ENCODE results near the gene PDE4D.

PDE4D gene

DNA sequence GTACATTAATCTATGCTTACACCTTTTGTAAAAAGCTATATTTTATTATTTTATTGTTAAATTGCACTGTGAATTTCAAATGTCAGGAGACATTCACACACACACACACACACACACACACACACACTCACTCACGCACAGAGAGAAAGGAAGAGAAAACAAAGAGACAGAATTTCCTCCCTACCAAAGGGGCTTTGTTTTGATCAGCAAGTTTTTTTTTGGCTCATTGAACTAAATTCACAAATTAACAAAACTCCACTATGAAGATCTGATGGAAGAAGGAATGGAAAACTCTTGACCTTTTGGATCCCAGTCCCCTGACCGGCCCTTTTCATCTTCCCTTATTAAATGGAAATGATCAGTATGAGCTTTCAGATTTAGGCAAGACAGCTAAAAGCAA lies 161.2 kb downstream of the PDE4D start:
- no peak for DNase-seq

DNA sequence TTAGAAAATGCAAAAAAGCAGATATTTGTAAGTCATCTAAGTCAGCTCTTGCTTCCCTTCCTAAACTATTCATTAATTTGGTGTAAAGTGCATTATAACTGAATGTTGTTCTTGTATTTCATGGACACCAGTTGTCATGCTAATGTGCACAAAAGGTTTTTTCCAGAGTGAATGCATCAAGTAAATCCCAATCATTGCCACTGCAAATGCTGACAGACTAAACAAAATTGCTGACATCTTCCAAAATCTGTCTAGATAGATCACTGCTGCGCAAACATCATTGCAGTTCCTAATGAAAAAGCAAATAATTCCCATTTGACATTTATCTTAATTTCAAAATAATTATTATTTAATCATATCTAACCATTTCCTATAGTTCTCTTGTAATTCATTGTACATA lies 161.7 kb downstream of the PDE4D start:
- no peak for DNase-seq

DNA sequence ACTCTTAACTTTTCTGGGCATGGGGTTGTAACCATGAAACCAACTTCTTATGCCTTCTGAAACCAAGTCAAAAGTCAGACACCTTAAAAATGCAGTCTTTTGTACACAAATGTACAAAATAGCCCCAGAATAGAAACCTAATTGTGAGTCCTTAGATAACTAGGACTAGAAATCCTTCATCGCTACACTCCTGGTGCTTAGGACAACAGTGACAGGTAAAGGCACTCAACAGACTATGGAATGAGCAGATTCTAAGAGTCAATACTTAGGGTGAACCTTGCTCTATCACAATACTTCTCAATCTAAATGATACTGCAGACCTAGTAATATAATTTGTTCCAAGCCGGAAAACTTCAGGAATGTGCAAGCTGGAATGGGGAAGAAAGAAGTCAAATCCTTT lies 163.7 kb downstream of the PDE4D start:
- DNase-seq: no peak

DNA sequence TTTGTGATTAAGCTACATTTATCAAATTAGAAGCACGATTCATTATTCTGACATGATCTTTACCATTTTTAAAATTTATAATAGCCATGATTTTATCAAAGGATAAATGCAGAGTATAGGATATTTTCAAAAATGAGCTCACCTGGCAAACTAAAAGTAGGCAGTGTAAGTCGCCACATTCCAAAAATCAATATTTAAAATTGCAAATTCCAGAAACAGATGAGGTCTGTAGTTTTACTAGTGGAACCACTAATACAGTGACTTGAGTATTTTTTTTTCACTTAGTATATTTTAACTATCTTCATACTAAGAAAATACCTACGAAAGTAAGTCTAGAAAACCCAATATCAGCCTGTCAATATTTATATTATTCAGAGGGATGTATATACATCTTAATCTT lies 164.2 kb downstream of the PDE4D start:
- no peak for DNase-seq

DNA sequence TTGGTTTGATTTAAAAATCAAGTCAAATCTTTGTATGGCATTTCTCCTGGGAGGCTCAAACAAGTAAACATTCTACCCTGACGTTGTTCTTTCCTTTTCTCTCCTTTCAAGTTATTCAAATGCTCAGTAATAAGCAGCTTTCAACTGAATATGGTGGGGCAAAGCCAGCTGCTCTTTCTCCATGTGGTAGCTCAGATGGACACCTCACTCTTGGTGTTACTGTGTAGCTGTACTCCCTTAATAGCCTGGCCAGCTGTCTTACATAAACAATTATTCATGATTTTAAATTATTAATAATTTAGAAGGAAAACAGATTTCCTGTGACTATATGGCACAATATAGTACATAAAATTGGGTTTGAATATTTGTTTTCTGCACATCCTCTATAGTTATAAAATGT lies 165.2 kb downstream of the PDE4D start:
- no peak for DNase-seq

DNA sequence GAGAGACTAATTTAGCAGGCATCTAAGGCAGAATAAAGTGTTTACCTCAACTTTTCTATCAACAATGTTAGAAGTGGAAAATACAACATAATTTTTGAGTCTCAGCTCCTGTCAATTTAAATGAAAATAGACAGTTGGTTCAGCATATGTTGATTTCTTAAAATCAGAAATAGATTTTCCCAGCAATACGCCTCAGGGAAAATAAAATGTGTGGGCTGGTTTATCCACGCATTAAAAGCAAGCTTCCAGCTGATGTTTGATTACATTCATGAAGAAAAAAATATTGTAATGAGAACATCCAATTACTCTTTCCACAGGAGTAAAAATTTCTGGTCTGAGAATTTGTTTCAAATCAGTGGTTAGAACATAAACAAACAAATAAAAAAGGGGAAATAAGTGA lies 166.3 kb downstream of the PDE4D start:
- no peak for DNase-seq

DNA sequence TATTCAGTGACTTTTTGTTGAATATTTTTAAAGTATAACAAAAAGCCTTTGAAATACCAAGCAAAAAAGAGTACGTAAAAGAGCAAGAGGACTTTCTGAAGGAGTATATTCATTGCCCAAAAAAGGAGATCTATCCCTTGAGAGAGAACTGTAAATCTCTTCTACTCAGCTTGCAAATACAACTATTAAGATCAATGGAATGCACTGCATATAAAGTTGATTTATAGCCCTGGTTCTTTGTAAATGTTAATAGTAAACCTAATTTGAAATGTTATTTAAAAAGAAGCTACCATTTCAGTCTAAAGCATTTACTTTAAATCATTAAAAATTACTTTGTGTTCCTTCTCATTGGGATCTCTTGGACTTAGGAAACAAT lies 168.1 kb downstream of the PDE4D start:
- DNase-seq: no peak

DNA sequence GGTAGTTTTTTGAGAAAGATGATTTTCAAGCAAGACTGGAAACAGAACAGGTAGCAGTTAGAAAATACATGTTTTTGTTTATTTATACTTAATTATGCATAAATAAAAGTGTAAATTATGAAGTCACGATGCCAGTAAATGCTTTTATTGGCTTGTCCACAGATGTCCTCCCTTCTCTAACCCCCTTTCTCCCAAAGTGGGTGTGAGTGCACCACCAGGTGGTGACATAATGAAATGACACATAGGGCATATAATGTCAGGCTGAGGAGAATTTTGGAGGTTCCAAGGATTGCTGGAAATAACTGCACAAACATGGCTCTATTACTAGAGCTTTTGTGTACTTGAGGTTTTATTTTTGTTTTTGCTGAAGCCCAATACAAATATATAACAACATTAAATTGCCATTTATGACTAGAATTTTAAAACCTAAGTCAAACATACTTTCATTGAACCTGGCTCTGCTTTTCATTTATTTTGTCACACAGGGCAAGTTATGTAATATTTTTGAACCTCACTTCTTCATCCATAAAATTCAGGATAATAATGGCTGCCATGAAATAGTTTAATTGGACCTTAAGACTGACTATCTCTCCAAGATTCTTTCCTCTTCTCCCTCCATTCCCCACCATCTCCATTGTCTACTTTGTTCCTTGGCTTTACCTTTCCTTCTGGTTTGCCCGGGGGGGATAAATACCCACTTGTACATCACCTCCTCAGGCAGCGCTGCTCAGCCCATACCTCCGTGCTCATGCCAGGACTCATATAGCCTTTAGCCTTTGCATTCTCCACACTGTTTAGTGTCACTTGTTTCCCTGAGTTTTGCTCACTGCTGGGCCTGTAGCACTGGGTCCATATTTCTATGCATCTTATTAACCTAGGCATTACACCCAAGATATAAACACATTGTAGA lies 168.8 kb downstream of the PDE4D start:
- DNase-seq: no peak

DNA sequence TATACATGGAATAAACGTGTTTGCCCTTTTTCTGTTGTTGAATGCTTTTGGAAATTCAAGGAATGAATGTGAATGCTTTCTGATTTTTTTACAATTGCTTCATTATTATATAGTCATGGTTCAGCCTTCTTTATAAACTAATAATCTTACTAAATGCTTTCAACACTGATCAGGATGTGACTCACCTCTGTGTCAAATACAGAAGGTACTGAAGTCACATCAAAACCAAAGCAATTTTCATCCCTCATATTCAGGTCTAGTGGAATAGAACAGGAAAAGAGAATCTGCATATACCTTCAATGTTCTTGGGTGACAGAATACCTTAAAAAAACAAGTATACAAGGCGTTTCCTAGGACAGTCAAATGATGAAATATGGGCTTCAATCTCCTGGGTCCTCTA lies 170.7 kb downstream of the PDE4D start:
- DNase-seq: no peak

DNA sequence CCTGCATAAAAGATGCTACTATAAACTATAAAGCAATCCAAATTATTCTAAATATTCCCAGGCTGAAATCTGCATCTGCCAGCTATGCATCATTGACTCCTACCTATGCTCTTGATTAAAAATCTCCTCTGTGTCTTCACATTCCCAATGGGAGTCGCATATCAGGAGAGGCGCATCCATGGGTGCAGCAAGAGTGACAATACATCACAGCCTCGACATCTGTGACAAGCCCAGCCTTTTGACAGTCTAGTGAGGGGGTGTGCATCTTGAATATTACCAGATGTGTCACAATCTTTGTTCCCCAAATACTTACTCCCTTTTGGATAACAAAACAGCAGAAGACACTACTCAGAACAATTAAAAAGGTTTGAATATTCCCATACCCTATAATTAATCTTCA lies 171.8 kb downstream of the PDE4D start:
- DNase-seq: no peak

DNA sequence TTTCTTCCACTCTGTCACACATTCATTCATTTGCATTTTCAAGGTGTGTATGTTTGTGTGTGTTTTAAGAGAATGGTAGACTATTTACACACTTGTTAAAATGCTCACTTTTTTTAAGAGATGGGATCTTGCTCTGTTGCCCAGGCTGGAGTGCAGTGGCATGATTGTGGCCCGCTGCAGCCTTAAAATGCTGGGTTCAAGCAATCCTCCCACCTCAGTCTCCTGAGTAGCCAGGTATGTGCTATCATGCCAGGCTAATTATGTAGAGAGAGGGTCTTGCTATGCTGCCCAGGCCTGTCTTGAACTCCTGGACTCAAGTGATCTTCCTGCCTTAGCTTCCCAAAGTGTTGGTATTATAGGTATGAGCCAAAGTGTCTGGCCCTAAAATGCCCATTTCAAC lies 173.5 kb downstream of the PDE4D start:
- no peak for DNase-seq

DNA sequence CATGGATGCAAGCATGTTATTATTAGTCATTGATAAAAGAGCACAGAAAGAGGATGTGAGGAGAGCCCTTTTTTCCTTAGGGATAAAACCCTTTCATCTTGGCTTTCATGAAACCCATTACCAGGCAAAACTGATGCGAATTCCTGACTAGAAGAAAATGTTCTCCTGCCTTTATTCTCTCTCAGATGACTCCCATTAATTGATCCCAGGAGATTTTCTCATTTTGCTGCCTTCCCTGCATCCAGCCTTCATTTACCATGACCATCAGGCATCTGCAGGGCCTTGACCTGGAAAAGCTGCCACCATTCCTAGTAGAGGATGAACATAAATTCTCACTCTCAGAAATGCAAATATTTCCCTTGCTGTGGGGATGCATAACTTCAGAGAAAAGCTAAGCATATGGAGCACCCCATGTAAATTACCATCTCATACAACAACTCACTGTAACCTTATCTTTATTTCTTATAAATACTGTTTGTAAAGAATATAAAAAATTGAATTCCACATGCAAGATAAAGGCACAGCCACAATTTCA lies 176.5 kb downstream of the PDE4D start:
- DNase-seq: no peak

DNA sequence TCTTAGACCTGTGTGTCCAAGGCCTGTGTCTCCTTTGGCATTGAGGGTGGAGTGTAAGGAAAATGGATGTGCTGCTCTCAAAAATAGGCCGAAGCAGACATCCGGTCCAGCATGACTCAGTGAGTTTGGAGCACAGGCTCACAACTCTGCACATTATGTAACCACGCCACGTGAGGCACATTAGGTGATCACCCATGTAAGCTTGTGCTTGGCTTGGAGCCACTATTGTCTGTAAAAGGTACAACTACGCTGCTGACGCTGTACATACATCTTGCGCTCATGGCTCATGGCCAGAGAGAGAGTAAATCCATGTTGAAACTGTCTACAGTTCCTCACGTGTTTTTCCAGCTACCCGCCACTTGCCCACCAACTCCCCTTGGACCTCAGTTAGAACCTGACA lies 177.5 kb downstream of the PDE4D start:
- DNase-seq: no peak

DNA sequence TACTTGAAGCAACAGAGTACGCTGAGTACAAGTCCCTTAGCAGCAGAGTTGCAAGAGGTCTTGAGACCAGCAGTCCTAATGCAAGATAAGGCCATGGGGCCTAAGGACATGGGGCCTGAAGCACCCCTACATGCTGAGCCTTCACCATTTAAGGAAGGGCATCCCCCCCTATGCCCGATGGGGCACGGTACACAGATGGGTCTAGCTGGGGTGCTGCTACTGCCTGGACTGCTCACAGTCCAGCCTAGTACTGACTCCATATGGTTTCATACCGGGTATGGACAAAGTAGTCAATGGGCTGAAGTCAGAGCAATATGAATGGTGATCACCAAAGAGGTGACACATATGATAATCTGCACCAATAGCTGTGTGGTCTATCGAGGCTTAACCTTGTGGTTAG lies 178.3 kb downstream of the PDE4D start:
- DNase-seq: no peak

DNA sequence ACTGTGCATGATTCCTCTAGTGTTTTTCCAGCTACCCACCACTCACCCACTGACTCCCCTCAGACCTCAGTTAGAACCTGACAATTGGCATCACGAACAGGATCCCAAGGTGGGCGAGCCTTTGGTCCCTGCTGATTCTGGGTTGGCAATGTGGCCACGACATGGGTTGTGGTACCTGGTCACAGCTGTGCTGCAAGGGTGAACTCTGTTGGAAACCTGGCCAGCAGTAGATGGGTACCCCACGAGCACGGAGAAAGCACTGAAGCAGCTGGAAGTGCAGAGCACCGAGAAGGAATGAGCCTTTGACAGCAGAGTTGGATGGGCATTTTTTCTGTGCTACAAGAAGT lies 180.1 kb downstream of the PDE4D start:
- DNase-seq: no peak

DNA sequence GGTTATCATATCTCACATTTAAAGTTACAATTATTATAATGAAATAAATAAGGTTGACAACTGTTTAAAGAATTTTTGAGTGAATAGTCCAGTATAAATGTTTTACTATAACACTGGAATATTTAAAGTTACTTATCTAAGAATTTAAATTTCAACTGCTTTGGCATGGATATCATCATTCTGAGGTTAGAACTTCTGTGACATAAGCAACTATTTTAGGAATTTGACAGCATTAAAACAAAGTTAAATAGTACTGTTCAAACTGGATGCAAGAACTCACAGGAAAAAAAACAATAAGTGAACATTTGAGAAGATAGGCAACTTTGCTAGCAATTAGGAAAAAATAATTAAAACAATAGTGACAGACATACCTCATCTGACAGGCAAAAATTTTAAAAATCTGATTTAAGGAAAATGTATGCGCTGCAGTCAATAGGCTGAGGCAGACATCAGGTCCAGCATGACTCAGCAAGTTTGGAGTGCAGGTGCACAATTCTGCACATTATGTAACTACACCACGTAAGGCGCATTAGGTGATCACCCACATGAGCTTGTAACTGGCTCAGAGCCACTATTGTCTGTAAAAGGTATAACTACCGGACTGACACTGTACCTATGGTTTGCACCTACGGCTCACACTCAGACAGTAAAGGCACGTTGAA lies 180.6 kb downstream of the PDE4D start:
- DNase-seq: no peak

DNA sequence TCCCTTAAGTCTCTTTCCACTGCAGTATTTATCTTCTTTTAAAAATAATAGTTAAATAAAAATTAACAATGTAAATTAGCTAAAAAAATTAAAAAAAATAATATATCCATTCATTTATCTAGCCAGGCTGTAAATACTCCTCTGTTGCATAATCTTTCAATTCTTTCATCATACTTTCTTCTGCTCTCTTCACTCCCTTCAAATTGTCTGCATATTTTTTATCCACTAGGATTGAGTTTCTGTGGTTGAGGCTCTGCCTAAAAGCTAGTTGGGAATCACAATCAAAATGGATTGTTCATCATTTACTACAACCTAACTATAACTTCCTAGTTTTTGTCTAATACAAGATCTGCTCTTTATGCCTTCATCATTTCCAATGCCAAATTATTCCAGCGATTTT lies 182.2 kb downstream of the PDE4D start:
- DNase-seq: no peak

DNA sequence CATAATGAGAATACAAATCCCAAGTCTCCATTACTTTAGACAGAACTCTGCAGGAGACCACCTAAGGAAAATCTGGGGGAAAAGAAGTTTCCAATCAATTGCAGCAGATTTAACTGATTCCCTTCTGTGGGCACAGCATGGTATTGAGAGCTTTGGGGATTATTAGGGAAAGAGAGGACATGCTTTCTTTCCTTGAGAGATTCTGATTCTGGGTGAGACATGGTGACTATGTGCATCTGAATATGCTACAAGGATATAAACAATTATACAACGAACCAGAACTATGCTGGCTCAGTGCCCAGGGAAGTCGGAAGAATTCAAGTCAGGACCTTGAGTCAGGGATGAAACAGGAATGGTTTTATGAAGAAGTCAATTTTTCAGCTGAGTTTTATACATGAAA lies 183.7 kb downstream of the PDE4D start:
- no peak for DNase-seq

DNA sequence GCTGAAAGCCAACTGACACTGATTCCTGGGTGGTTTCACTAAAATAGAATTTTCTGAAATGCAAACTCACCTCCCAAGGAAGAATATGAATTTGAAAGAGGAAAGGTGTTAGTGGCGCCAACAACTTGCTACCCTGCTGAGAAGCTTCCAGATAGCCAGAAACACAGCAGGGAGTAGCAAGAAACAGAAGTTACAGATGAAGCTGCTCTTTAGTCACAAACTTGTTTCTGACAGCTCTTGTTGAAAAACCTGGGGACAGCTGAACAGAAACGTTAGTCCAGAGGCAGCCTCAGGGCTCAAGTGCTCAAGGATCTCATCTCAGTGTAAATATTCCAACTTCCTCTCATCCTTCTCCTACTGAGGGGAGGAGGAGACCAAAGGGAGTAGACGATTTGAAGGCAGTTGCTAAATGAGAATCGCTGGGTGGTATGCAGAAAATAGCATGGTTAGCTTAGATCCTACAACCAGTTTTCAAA lies 184.1 kb downstream of the PDE4D start:
- no peak for DNase-seq

DNA sequence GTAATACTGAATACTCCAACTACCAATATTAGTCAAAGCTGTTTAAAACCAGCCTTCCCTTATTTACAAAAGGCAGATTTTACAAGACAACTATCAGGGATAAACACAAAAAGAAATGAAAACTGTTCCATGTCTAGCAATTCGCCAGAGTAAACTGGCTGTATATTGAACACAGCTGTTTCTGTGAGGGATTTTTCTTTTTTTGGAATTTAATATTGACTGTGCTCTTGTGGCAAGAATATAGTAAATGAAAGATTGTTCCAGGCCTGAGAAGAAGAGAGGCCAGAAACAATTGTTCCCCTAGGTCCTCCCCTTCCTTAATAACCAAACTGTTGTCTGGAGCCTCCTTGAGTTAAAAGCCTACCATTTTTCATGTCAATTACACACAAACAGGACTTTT lies 188.6 kb downstream of the PDE4D start:
- DNase-seq: no peak

DNA sequence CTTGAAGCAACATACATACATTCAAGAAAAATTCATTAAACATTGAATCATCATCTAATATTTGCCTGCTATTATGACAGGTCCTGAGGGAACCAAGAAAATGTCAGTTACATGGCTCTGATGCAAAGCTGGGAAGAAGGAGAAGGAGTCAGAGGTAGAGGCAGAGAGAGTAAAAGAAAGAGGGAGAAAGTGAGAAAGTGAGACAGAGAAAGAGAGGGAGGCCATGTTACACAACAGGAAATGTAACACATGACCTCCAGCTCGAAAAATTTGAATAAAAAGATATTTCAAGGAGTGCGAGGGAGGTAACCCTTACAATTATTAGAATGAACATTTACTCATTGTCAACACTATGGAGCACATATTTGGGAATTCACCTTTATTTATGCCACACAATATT lies 189.7 kb downstream of the PDE4D start:
- DNase-seq: no peak

DNA sequence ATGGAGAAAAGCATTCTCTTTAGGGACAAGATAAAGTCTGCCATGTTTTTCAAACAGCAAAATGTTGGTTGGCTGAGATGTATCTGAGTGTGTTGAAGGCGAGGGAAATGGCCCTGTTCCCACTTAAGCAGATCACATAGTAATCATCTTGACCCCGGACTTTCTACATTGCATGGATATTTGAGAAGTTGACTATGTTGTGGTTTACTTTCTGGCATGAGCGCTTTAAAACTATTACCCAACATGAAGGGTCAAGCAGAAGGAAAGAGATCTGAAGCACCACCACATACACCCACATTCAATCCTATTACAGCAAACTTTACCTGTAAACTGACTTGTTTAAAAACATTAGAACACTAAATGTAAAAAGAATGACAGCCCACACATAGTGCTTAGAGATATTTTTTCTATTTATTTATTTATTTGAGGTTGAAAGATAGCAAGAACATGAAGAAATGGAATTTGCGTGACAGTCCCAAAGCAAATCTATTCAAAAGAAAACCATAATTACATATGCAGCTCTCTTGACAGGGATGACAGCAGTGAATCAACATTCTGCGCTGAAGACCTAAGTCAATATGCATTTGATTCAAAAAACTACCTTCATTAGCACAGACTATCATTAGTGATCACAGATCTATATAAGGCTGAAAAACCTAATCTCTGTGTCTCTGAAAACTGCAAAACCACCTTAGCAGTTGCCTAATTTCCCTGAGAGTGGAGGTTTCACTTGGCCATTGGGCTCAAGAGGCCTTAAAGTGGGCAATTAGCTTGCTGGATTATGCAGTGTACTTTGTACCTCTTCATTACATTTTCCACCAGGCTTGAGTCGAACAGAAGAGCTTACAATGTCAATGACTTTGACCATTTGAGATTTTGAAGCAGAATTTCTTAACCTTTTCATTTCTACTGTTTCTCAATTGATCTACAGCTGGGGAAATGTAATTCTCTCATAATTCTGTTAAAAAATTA lies 195.0 kb downstream of the PDE4D start:
- DNase-seq: no peak

DNA sequence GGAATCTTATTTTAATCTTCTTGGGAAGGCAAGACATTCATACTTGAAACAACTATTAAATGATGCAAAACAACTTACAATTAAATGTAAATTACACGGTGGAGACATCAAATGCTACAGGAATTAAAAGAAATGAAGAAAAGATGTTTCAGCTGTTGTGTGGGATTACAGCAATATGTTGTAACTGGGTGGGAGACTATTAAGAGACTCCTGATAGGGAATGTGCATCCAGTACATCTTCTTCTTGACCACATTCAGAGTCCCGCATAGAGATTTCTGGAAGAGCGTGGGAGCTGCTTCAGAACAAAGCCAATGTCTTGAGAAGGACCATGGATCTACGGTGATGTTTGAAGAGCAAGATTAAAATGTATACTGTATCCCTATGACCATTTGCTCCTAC lies 199.1 kb downstream of the PDE4D start:
- no peak for DNase-seq
